SK-MEL-5 (cell line): ENCODE results near the gene SERPINE1. TPM values are rescaled to one million over a fixed set of nuclear protein-coding genes. Genes with fewer than 3 reads are reported as not detected.

ENCODE experiments used
- DNase-seq: peaks from one replicate; pipeline ENCODE4 v3.0.0-alpha.2; 2016; ENCODE audit warnings: low read depth, low spot score
- in situ Hi-C: cut with HindIII; loops from 2 replicates; pipeline ENCODE4 v1.10.0; 2016; ENCODE audit warnings: low sequenced_read_pairs, high pct_unique_total_duplicates, low pct_unique_long_range_greater_than_20kb
- small RNA-seq, 2 experiments: library from RNA; depleted of rRNA; stranded (forward); fragments of <200 nt; gene quantifications; one replicate each; pipeline ENCODE3, GENCODE V24; 2014
- total RNA-seq: library from RNA; depleted of rRNA; stranded (reverse); fragments of >200 nt; shearing (Covaris generic); gene quantifications from 2 replicates; pipeline ENCODE4 v1.2.3, GENCODE V29; 2014; rRNA removed

Gene SERPINE1
- total RNA-seq, 1 experiment from 2014 or later = not detected

- in situ Hi-C loops = no loop called here
- no peak for DNase-seq
Measured at GRCh38 chr7:101172854-101173751, 46.2 kb downstream of the SERPINE1 start.

GRCh38 chr7:101173752-101174244, 46.9 kb downstream of the SERPINE1 start:
- no peak for DNase-seq
- in situ Hi-C loops = no loop called here

GRCh38 chr7:101174322-101174854, 47.5 kb downstream of the SERPINE1 start:
- DNase-seq = no peak
- in situ Hi-C loops = no loop called here

- in situ Hi-C loops = no loop called here
- no peak for DNase-seq
Measured at GRCh38 chr7:101175664-101176063, 48.8 kb downstream of the SERPINE1 start.

- peak; percentile 71 for DNase-seq
Measured at GRCh38 chr7:101177644-101178043, 50.7 kb downstream of the SERPINE1 start.

GRCh38 chr7:101179117-101179516, 52.2 kb downstream of the SERPINE1 start:
- in situ Hi-C loops = no loop called here
- DNase-seq = peak; percentile 78

More at GRCh38 chr7:101177644-101178043, 50.7 kb downstream of the SERPINE1 start:
- in situ Hi-C loops = no loop called here

GRCh38 chr7:101179713-101180112, 52.8 kb downstream of the SERPINE1 start:
- in situ Hi-C loops = no loop called here
- DNase-seq = no peak

- DNase-seq = no peak
- in situ Hi-C loops = no loop called here
Measured at GRCh38 chr7:101180130-101180755, 53.3 kb downstream of the SERPINE1 start, which contains the start of gene NAT16. TSS of gene NAT16 (minus strand) at chr7:101180293. CDS start at chr7:101174807, 5,486 bp downstream.

- in situ Hi-C loops = no loop called here
- peak; percentile 99 for DNase-seq
Measured at GRCh38 chr7:101185258-101185839, 58.4 kb downstream of the SERPINE1 start.

- DNase-seq = no peak
- in situ Hi-C loops = no loop called here
Measured at GRCh38 chr7:101186194-101186593, 59.3 kb downstream of the SERPINE1 start.

- DNase-seq = peak; percentile 80
- in situ Hi-C loops = no loop called here
Measured at GRCh38 chr7:101186844-101187428, 60.0 kb downstream of the SERPINE1 start.

Small RNAs within 50 kb of the gene (small RNA-seq; reads per million reads assigned to genes)
- 0 reads per million in 2 experiments for gene MIR4653

Other genes with a start within 250 kb of the SERPINE1 start
- 14.2 and 14.5 TPM in 2 replicates for gene UFSP1, start 237.4 kb upstream of the SERPINE1 start, total RNA-seq
- gene ACHE, start 231.2 kb upstream of the SERPINE1 start, total RNA-seq = 1.5 and 1.8 TPM in 2 replicates
- not detected in 2 replicates for gene MUC3A, start 177.6 kb upstream of the SERPINE1 start, total RNA-seq
- gene MUC12, start 157.5 kb upstream of the SERPINE1 start, total RNA-seq = not detected in 2 replicates
- not detected in 2 replicates for gene MUC17, start 107.0 kb upstream of the SERPINE1 start, total RNA-seq
- 6.9 and 7.5 TPM in 2 replicates for gene TRIM56, start 41.6 kb upstream of the SERPINE1 start, total RNA-seq
- gene AP1S1, start 27.4 kb downstream of the SERPINE1 start, total RNA-seq = 329 and 367 TPM in 2 replicates
- 848 and 983 TPM in 2 replicates for gene VGF, start 38.5 kb downstream of the SERPINE1 start, total RNA-seq
- gene NAT16, start 53.2 kb downstream of the SERPINE1 start, total RNA-seq = 1.5 and 3.9 TPM in 2 replicates
- gene MOGAT3, start 73.9 kb downstream of the SERPINE1 start, total RNA-seq = not detected in 2 replicates
- gene PLOD3, start 90.5 kb downstream of the SERPINE1 start, total RNA-seq = 275 and 325 TPM in 2 replicates
- gene ZNHIT1, start 91.1 kb downstream of the SERPINE1 start, total RNA-seq = 211 and 241 TPM in 2 replicates
- 8.4 and 9.2 TPM in 2 replicates for gene CLDN15, start 110.7 kb downstream of the SERPINE1 start, total RNA-seq
- gene FIS1, start 118.0 kb downstream of the SERPINE1 start, total RNA-seq = 252 and 310 TPM in 2 replicates
- gene IFT22, start 194.7 kb downstream of the SERPINE1 start, total RNA-seq = 28.9 and 32.5 TPM in 2 replicates
- 0.18 and 0.85 TPM in 2 replicates for gene COL26A1, start 235.8 kb downstream of the SERPINE1 start, total RNA-seq